Measurements from ENCODE around the gene CLP1. TPM values are rescaled to one million over a fixed set of nuclear protein-coding genes. Genes with fewer than 3 reads are reported as not detected.

CLP1 gene
- total and polyA plus RNA-seq, 10 of the 15 experiments (the other 5 are each of a cell fraction or from before 2014, with no cell fraction given): 19.9 to 45.7 (median 27.8) TPM

DNA sequence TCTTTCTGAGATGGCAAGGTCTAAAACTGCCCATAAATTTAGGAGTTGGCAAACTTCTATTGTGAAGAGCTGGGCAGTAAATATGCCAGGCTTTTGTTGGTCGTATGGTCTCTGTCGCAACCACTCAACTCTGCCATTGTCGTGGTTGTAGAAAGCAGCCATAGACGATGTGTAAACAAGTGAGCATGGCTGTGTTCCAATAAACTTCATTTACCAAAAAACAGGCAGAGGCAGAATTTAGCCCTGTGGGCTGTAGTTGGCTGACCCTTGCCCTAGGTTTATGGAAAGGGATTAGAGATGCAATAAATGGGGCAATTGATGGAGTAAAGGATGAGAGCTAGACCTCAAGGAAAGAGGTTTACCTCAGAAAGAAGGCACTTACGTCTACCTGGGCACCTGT, 25.4 kb upstream of the CLP1 start:
- ChIA-PET POLR2A (no interaction called here), SMC1A (ENCODE audit: uncharacterized antibody, unreplicated experiment) (no interaction called here), CTCF (interaction anchor here (1.4 to 2.0 kb wide), 2 partner anchors 9 to 12 kb away, joined by 6 to 7 read pairs; no protein-coding TSS in a partner anchor), RAD21 (ENCODE audit: unreplicated experiment) (no interaction called here)
- no peak overlapping the region for H2AFZ ChIP-seq (ENCODE audit: control insufficient read depth, low read depth, low read length)
- in situ Hi-C loops (cut with MboI): no loop called here
- FAIRE-seq (no peak), DNase-seq (ENCODE audit: low read depth, low spot score) (no peak), ATAC-seq (no peak)
- H3K27ac ChIP-seq (ENCODE audit: control insufficient read depth, insufficient read depth): no peak overlapping the region
- H3K9ac ChIP-seq (ENCODE audit: control insufficient read depth, insufficient read depth, low read length): no peak overlapping the region
- no peaks in the 10 kb centered on the region for H3K79me2 ChIP-seq (ENCODE audit: control insufficient read depth, insufficient read depth, low read length)
- H3K9me3 ChIP-seq (replicated peaks; ENCODE audit: control insufficient read depth, insufficient read depth, low read length): no peaks in the 10 kb centered on the region
- BruUV-seq (replicated peaks): no TSS peak
- intact Hi-C loops (cut with micrococcal nuclease; ENCODE audit: unreplicated experiment): no loop called here
- no peaks in the 10 kb centered on the region for H3K4me1 ChIP-seq (ENCODE audit: control insufficient read depth, insufficient read depth, low read length)
- no peaks in the 10 kb centered on the region for H4K20me1 ChIP-seq (ENCODE audit: control insufficient read depth, insufficient read depth)
- 51% methylated on average over 5 of the region's 5 CpGs for WGBS (ENCODE audit: insufficient coverage, insufficient replicate concordance, low lambda C conversion rate, missing lambda C conversion rate)
- TF ChIP-seq FOS (IDR thresholded peaks at IDR 0.05; ENCODE audit: borderline replicate concordance, extremely low read depth, insufficient read length) (no peak), POLR2A (IDR thresholded peaks at IDR 0.05; ENCODE audit: low read depth, low read length) (no peak)
- no peaks in the 10 kb centered on the region; a peak in 1 of 4 replicates for H3K27me3 ChIP-seq (replicated peaks in 1 of 2; ENCODE audit: control insufficient read depth in 2 of 2, insufficient read depth in 2 of 2, low read length in 1 of 2)
- no peak overlapping the region for H3K4me2 ChIP-seq (ENCODE audit: control insufficient read depth, insufficient read depth)
- H3K36me3 ChIP-seq (ENCODE audit: control insufficient read depth in 2 of 2, insufficient read depth in 2 of 2, low read length in 1 of 2): no peaks in the 10 kb centered on the region
- H3K4me3 ChIP-seq: no peak overlapping the region

DNA sequence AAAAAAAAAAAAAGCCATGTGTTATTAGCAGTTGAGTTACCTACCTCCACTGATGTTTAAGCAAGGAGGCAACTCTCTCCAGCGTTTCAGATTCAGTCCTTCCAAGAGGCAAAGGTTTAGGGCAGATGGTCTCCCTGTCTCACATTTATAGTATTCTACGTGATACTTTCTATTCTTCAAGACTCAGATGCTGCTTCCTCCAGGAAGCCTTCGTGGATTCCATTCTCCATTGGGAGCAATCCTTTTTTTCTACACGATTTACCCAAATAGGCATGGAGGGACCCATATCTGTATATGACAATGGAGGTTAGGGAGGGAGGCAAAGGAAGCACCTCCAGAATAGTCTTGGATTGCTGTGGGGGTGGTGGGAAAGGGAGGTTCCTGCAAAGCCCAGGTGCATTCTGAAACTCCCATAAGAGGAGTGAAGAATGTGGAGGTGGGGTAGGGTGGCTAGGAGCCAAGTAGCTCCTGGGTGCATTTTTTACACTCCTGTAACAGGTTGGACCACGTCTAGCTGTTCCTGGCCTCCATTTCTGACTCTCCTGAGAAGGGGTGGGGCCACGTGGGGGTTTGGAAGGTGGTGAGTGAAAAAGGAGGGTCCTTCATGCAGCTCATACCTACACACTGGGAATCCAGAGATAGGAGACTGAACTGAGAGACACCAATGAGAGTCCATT, 24.0 kb upstream of the CLP1 start:
- H3K79me2 ChIP-seq (ENCODE audit: control insufficient read depth, insufficient read depth, low read length): no peaks in the 10 kb centered on the region
- FAIRE-seq (no peak), ATAC-seq (no peak), DNase-seq (ENCODE audit: low read depth, low spot score) (no peak)
- H3K4me2 ChIP-seq (ENCODE audit: control insufficient read depth, insufficient read depth): no peak overlapping the region
- no peak overlapping the region for H3K27ac ChIP-seq (ENCODE audit: control insufficient read depth, insufficient read depth)
- no peak for TF ChIP-seq KLF5 (IDR thresholded peaks at IDR 0.05; ENCODE audit: partially characterized antibody)
- no peak for TF ChIP-seq HDAC2 (IDR thresholded peaks at IDR 0.05)
- no peak for TF ChIP-seq EP300 (IDR thresholded peaks at IDR 0.05; ENCODE audit: borderline replicate concordance in 1 of 2, control insufficient read depth in 1 of 2, low read depth in 2 of 2, low read length in 2 of 2)
- no peak for TF ChIP-seq STAT3 (IDR thresholded peaks at IDR 0.05; ENCODE audit: low read depth, low read length)
- no peak for TF ChIP-seq SMARCA5 (IDR thresholded peaks at IDR 0.05)
- TF ChIP-seq NFXL1 (IDR thresholded peaks at IDR 0.05; ENCODE audit: borderline replicate concordance): no peak
- TF ChIP-seq MEF2A (IDR thresholded peaks at IDR 0.05; ENCODE audit: insufficient read depth, low read depth, low read length): no peak
- TF ChIP-seq NR2C2 (IDR thresholded peaks at IDR 0.05; ENCODE audit: borderline replicate concordance, control insufficient read depth, insufficient read length, low read depth): no peak
- no peak for TF ChIP-seq RAD51 (IDR thresholded peaks at IDR 0.05)
- H3K9ac ChIP-seq (ENCODE audit: control insufficient read depth, insufficient read depth, low read length): no peak overlapping the region
- in situ Hi-C loops (cut with MboI) (no loop called here), intact Hi-C loops (cut with micrococcal nuclease; ENCODE audit: unreplicated experiment) (no loop called here)
- no peak overlapping the region for H3K4me3 ChIP-seq
- ChIA-PET RAD21 (ENCODE audit: unreplicated experiment) (no interaction called here), POLR2A (interaction anchor here (1.4 kb wide), 1 partner anchor 11 kb away, joined by 3 read pairs; no protein-coding TSS in a partner anchor), CTCF (interaction anchor here (1.0 to 1.4 kb wide), 2 partner anchors 8 to 11 kb away, joined by 3 to 6 read pairs; no protein-coding TSS in a partner anchor), SMC1A (ENCODE audit: uncharacterized antibody, unreplicated experiment) (no interaction called here)
- H3K27me3 ChIP-seq (replicated peaks in 1 of 2; ENCODE audit: control insufficient read depth in 2 of 2, insufficient read depth in 2 of 2, low read length in 1 of 2): no peaks in the 10 kb centered on the region; a peak in 1 of 4 replicates
- 9% methylated on average over 6 of the region's 6 CpGs for WGBS (ENCODE audit: insufficient coverage, insufficient replicate concordance, low lambda C conversion rate, missing lambda C conversion rate)
- no peaks in the 10 kb centered on the region for H3K36me3 ChIP-seq (ENCODE audit: control insufficient read depth in 2 of 2, insufficient read depth in 2 of 2, low read length in 1 of 2)
- no peak overlapping the region for H2AFZ ChIP-seq (ENCODE audit: control insufficient read depth, low read depth, low read length)
- H3K9me3 ChIP-seq (replicated peaks; ENCODE audit: control insufficient read depth, insufficient read depth, low read length): no peaks in the 10 kb centered on the region
- no peaks in the 10 kb centered on the region for H4K20me1 ChIP-seq (ENCODE audit: control insufficient read depth, insufficient read depth)
- 0 out of 2 replicates have a peak, but pooled peaks cover 2% of the 10 kb centered on the region for H3K4me1 ChIP-seq (ENCODE audit: control insufficient read depth, insufficient read depth, low read length)
- no TSS peak for BruUV-seq (replicated peaks)
